ENCODE data around the gene TMEM115.

DNA sequence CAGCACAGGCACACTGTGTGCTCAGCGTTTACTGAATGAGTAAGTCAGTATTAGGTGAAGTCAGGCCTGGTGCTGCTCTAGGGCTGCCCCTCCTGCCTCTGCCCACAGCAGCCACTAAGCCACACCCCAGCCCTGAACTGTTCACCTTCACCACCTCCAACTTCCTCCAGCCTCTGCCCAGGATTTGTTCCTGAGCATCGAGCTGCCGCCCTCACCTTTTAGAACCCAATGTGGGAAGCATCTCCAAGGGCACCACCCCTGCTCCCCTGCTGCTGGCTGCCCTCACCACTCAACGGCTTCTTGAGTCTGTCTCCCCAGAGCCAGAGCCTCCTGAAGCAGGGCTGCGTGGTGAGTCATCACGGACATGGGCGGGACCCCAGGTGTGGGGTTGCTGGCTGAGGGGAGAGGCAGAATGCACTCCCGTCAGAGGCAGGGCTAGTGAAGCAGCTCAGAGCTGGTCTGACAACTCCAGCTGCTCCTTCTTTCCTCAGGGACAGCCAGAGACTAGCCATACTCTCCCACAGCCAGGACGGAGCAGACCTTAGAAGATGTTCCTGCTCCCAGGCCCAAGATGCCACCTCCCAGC is 42.6 kb downstream of the TMEM115 start:
- TF ChIP-seq CTCF (IDR thresholded peaks at IDR 0.05) (no peak), POLR2A (IDR thresholded peaks at IDR 0.05) (peak; percentile 85)
